HG03108 (cell line): ENCODE measurements around the gene SSPN.
A peak's percentile ranks its signal among the peaks of the same experiment; 100 is the strongest.

Experiments
- ATAC-seq: cut with Tn5 transposase; IDR thresholded peaks from one replicate; pipeline ENCODE4 v1.9.1; 2021; ENCODE audit warnings: moderate library complexity; ENCODE audit not compliant: unreplicated experiment

Gene SSPN, protein sequence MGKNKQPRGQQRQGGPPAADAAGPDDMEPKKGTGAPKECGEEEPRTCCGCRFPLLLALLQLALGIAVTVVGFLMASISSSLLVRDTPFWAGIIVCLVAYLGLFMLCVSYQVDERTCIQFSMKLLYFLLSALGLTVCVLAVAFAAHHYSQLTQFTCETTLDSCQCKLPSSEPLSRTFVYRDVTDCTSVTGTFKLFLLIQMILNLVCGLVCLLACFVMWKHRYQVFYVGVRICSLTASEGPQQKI

DNA sequence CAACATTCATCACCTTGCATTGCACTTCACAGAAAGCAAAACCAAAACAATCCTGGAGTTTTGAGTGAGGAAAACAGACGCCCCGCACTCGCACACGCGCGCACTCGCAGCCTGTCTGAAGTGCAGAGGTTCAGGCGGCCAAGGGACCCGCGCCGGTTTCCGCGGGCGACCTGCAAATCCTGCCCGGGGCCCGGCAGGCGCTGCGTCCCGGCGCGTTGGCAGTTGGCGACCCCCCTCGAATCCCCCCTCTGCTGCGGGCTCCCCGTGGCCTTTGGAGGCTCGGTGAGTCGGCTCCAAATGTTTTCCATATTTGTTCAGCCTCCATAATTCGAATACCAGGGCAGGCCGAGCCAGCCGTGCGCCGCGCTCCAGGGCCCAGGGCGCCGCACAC, at the start of gene SSPN:
Gene SSPN, plus strand, starts transcription at position 324 of the 391 bp plus-strand sequence. CDS start 100 bp downstream, outside the sequence.
- ATAC-seq = no peak

DNA sequence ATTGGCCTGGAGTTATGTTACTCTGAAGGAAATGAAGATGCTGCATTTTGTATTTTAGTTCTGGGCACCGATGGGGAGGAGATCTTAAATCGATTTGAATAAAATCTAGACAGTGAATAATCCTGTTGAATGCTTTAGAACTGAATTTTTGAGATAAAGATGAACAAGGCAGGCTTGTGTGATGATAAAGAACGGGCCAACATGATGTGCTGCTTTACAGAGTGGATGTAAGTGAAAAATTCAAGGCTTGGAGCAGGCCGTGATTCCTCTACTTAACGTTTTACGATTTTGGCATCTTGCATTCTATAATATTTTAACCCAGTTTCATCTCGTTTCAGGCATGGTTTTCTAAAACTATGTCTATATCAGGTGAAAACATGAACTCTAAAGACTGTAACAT, 47.1 kb upstream of the SSPN start:
- ATAC-seq = no peak

DNA sequence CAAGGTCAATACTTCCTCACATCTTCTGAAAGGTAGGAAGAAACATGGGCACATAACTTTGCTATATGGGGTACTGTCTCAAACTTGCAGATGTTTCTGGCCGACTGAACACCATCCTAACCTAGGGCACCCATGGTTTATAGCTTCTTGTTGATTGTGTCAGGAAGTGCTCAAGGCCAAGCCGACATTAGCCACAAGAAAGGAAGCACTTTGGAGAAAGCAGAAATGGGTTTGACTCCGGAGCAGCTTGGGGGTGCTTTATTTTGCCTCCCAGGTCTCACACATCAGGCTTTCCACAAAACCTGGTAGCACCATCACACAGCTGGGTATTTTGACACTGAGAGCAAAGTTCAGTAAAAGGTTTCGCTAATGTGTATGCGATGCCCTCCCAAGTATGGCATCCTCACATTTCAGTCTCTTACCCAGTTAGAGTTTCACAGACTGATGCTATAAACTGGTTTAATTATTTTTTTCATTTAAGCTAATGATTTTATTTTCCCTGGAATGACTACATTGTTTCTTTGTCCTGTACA, 45.3 kb upstream of the SSPN start:
- no peak for ATAC-seq

DNA sequence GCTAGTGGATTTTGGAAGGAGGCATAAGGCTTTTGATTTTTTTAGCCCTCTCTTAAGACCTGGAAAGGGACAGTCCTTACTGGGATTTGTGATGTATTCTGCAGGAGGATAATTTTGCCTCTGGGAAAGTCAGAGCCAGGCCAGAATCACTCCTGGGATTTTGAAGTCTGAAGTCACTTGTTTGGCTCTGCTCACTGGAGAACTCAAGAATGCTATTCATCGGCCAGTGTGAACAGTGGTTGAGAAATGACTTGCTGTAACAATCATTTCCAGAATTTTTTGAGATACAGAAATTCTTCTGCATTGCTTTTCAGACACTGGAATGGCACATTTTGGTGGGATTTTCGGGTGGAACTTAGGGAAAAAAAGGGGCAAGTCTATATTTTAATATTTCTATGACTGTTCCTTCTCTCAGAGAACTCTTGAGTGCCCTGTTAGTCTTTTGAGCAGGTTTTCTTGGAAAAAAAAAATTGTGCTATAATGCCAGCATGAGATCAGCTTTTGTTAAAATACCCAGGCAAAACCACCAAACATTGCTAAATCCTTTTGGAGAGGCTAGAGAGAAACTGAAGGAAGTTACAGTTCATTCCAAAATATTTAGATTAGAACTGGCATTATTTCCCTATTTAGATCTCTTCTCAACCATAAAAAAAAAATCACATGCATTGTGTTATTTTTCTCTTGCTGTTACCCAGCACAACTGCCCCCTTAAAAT, 44.5 kb upstream of the SSPN start:
- no peak for ATAC-seq

DNA sequence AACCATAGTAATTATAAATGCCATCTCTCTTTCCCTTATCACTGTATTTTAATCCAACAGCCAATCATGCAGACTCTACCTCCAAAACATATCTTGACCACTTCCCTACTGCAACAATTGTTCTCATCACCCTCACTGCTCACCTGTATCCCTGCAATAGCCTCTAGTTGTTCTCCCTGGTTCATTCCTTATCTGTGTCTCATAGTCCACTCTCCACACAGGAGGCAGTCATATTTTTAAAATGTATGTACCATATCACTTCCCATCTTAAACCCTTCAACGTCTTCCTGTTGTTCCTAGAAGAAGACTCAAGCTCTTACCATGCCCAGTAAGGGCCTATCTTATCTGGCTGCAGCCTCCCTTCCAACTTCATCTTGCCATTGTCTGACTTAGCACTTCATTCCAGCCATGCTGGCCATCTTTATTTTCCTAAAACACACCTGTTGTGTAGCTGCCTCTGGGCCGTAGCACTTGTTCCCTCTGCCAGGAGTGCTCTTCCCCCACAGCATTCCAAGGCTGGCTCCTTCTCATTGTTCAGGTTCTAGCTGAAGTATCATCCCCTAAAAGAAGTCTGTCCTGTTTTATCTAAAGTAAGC, 42.8 kb upstream of the SSPN start:
- no peak for ATAC-seq

DNA sequence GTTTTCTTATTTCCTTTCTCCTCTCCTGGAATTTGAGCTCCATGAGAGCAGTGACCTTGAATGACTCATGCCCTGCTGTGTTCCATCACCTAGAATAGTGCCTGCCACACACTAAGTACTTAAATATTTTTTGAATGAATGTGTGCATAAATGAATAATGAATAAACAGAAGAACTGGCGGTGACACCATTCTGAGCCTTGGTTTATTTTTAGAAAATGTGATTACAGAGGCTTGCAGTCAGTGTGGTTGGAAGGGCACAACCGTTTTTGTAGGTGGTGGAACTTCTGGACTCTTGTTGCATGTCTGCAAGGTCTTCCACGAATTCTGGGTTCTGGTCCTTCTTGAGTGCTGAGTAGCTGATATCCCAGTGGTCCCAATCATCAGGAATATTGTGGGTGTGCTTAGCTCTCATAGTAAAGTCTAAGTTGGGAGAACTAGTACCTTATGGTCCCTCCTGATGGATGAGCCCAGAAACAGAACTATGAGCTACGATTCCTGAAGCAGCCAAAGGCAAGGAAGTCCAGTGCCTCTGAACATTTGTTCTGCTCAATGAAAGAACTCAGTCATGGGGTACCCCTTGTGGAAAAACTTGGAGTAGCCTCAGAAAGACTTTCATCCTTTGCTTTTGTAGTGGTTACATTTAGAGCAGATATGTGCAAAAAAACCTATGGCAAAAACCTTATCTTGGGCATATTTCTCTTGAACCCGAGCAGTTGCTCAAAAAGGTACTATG, 41.8 kb upstream of the SSPN start:
- no peak for ATAC-seq

DNA sequence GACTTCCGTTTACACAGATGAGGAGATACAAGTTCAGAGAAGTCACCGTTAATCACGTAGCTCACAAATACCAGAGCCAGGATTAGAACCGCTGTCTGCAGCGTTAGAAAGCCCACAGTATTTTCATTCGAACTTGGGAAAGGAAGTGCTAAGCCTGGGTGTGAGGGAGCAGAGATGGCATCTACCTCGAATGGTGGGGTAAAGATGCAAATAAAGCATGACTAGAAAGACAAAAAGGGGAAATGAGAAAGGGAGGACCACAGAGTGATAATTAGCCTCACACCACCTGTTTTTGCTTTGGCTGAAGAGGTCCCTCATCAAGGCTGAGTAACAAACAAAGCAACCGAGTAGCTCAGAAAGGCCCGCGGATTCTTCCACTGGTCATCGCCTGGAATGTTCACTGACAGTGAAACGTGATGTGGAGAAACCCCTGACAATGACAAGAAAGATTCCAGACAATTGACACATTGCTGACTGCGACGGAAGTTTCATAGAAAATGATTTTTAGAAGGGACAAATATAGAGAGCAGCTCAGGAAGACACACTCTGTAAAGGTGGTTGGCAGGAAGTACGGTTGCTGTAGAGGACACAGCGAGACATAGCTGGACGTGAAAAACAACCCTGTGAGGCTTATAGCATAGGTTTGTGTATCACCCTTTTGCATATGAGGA, 39.0 kb upstream of the SSPN start:
- ATAC-seq = peak; percentile 75

DNA sequence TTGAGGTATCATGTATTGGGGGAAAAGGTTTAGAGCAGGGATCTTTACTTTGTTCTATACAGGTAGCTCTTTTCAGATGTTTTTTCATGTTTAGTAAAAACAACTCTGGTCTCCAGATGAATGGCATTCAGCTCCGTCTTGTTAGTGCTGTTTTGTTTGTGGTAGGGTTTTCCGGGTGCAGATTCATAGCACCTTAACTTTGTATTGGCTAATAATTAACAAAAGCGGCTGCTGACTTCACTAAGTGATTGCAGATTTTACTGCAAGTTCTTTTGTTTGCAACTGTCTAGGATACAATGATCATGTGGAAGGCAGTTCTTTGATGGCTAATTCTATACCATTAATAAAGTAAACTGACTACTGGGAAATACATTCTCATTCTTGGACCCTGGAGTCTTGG, 38.4 kb upstream of the SSPN start:
- peak; percentile 33 for ATAC-seq

DNA sequence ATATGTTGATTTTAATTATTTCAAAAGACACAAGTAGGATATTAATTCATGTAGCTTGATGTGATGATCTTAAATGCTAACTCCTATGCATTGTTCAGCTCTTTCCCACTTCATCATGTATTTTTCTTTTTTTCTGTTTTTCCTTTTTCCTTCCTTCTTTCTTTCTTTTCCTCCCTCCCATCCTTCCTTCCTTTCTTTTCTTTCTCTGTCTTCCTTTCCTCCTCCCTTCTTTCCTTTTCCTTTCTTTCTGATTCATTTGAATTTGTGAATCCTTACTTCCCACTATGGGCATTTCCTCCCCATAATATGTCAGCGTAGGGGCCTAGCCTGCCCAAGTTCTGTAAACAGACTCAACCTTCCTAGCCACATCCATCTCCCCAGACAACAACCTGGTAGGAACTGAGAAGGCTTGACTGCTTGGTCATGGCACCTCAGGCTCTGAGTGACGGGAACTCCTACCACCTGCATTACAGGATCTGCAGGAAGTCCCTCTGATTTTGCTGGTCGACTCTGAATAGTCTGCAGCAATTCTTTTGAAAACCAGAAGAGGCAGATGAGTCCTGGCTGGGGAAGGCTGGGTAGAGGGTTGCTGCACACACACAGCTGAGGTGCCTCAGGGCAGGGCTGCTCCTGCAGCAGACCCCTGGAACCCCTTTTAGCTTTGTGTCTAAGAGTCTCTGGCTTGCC, 37.2 kb upstream of the SSPN start:
- no peak for ATAC-seq

DNA sequence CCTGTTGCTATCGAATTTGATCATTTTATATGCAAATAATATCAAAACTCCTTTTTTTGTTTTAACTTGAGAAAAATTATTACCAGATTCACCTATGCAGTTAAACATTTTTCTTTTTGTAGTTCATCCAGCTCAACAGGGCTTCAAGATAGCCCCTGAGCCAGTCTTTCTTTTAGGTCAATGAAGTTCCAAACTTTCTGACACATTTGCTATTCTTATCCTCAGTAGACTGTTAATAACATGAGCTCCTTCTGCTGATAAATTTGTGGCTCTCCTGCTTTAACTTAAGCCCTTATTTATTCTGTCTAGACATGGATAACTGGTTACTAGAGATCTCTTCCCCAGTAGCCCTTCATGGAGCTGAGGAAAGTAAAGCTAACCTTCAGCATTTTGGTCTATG, 33.2 kb upstream of the SSPN start:
- no peak for ATAC-seq

DNA sequence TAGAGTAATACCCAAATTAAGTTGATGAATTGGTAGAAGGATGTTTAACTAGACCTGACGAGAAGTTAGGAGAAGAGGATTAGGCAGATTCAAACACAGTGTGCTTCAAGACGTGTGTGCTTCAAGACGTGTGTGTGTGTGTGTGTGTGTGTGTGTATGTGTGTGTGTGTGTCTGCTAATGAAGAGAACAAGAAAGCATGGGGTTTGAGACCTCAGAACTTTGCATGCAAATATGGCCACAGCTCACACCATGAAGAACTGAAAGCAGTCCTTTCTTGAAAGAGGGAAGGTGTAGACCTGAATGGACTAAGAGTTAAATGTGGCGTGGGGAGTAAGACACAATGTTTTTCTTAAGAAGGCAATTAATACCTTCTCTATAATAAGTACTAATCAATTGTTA, 32.5 kb upstream of the SSPN start:
- ATAC-seq = peak; percentile 62

DNA sequence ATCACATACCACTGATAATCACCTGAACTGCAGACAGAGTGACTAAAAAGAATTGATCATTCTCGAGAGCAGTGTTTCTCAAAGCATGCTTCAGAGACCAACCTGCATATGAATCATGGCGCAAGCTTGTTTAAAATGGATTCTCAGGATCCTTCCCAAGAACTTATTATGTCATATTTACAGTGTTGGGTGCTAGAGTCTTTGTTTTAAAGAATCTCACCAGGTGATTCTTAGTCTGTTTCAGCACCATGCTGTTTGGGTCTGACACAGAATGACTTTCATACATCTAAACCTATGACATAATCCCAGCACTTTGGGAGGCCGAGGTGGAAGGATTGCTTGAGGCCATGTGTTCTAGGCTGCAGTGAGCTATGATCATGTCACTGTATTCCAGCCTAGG, 31.3 kb upstream of the SSPN start:
- ATAC-seq = no peak

DNA sequence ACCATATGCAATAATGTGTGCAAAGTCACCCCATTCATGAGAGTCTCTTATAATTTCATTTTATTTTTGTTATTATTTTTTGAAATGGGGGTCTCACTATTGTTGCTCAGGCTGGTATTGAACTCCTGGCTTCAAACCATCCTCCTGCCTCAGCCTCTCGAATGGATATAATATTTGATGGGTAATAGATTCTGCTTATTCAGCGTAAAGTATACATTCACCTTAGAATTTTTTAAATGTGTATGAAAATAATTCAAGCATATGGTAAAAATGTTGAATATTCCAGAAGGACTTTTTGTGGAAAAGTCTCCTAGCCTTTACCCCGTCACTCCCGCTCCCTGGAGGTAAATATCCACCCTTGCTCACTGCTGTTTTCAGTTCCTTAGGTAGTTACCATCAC, 23.4 kb upstream of the SSPN start:
- no peak for ATAC-seq

DNA sequence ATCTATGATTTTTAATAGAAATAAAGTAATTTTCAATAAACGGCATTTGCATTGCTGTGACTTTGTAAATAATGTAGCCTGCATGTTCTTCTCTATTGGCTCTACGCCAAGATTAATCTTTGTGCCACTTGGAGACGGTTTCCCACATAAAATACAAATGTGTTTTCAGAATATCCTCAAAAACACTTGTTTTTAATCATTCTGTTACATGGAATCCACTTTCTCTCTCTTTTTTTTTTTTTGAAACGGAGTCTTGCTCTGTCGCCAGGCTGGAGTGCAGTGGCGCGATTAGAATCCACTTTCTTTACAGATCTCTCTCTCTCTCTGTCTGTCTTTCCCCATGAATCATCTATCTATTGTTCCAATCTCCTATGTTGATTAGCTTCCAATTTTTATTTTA, 22.8 kb upstream of the SSPN start:
- no peak for ATAC-seq

DNA sequence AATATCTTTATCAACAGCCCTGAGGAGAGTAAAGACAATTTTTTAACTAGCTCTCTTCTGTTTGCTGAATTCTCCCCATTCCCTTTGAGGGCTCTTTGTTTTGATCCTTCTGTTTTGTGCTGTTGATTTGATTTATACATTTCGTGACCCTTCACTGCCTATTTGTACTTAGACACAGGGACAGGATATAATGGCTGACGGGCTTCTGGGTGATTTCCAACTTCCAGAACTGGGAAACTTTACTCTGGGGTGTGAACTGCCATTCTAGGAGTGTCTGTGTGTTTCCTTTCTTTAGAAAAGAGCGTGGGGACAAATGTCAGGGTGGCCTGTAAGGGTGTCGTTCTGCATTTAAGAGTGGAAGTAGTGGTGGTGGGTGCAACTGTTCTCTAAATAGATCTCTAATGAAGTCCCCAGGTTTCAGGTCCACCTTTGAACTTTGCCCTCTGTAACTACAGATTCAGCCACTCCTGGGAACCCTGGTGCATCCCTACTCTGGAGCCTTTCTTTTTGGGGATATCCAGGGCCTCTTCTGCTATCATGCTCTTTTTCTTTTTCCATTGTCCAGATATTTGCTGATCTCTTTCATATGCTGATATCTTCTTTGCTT, 22.3 kb upstream of the SSPN start:
- ATAC-seq = no peak

DNA sequence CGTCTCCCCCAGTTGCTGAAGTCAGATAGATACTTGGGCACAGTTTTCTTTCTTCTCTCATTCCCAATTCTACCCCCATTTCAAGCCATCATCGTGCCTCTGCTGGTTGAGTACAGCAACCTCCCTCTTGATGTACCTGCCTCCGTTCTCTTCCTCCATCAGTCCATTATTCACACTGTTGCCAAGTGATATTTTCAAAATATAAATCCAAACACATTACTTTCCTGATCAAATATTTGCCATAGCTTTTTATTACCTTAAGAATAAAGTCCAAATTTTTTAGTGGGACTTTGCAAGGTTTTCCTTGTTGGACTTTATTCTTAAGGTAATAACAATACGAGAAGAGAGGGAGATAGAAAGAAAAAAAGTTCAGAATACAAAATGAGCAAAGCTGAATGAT, 18.6 kb upstream of the SSPN start:
- ATAC-seq = no peak

DNA sequence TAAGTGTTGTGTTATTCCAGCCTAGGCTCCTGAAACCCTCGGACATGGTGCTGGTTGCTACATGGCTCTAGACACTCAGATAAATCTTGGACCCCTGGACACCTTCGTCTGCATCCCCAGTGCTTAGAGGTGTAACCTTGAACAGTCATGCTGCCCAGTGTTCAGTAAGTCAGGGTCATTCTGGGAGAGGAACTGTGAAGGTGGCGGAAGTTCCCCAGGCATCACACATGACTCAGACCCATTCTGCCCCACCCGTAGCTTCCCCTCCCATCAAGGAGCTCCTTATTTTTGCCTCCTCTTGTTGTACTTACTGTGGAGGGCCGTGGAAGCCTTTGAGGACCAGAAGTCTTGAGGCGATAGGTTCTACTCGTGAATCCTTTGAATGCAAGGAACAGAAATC, 18.1 kb upstream of the SSPN start:
- no peak for ATAC-seq

DNA sequence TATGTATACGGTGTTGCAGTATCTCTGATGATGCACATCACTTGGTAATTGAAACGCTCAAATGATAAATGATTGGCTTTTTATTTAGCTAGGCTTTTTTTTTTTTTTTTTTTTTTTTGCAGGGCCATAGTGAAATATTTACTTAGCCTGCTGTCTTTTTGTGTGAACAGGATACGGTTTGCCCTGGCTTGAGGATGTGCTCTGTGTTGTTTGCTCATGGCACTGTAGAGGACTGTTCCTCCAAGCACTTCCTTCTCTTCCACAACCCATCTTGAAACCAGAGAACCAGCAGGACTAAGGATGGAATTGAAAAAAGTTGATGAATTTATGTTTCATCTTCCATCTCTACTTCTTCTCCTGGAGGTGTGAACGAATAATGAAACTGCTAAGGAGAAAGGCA, 15.5 kb upstream of the SSPN start:
- ATAC-seq = no peak

DNA sequence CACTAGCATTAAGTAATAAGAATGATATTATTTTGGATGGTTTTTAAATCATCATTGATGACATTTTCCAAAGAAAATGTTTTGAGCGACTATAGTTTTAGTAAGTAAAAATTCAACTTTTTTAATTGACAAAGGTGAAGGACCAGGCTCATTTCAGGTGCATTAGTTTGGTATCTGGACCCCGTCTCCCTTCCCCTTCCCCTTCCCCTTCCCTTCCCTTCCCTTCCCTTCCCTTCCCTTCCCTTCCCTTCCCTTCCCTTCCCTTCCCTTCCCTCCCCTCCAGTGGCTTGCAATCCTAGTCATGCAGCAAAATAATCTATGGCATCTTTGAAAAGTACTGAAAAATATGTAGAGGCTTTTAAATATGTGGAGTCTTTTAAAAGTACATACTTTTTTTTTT, 13.0 kb upstream of the SSPN start:
- no peak for ATAC-seq
